Measurements from ENCODE around the gene PM20D2. TPM values are rescaled to one million over a fixed set of nuclear protein-coding genes. Genes with fewer than 3 reads are reported as not detected.

The PM20D2 gene
- total and polyA plus RNA-seq, 2 of the 13 experiments (the other 11 are each of a cell fraction or from before 2014, with no cell fraction given), result 13.3 to 26.3 TPM

DNA sequence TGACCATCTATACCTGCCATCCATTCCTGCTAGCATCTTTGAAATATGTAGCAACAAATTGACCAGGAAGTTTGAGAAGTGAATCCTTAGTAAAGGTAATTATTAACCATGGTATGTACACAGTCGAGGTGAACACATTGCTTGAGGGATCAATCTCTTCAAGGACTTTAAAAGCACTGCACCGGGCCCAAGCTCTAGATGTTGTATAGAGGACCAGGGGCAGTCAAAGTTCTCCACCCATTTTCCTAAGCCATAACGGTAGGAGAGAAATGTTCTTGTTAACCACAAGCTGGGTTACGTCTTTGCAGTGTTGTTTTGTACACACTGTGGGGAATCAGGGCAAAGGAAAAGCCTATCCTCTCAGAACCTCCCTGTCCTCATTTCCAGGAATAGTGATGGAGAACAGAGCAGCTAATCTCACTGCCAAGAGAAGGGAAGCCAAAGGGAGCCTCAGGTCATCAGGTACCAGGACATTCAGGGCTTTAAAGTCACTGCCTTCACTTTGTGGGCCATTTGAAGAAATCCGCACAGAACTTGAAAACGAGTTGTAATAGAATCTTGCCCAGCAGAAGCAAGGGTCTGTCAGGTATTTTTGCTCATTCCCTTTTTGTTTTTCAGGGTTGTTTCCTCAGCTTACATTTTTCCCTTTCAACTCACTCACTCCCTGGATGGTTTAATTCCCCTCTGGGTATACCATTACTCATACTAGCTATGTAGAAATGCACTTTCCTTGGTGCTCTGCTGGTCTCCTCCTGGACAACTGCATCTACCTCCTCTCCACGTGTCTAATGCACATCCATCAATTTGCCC is 5.3 kb upstream of the PM20D2 start (continued):
- TF ChIP-seq EEA1 (CRISPR knock-in tag; IDR thresholded peaks at IDR 0.05; ENCODE audit: borderline replicate concordance) (no peak), TBX2 (CRISPR knock-in tag; IDR thresholded peaks at IDR 0.05; ENCODE audit: borderline replicate concordance) (no peak; the same call in 1 of the 2 replicates), CBX2 (IDR thresholded peaks at IDR 0.05; ENCODE audit: low read depth, low read length) (no peak), CBX2 (CRISPR knock-in tag; IDR thresholded peaks at IDR 0.05; ENCODE audit: low read depth) (no peak), FOXA1 (IDR thresholded peaks at IDR 0.05) (no peak), FOXA1 (CRISPR knock-in tag; IDR thresholded peaks at IDR 0.05) (peak; percentile 68), SKI (IDR thresholded peaks at IDR 0.05; ENCODE audit: partially characterized antibody) (no peak), NR2F1 (CRISPR knock-in tag; IDR thresholded peaks at IDR 0.05) (no peak), ZNF234 (CRISPR knock-in tag; conservative IDR thresholded peaks at IDR 0.05) (no peak), U2AF2 (IDR thresholded peaks at IDR 0.05; ENCODE audit: low read depth, low read length) (no peak), ARID2 (CRISPR knock-in tag; IDR thresholded peaks at IDR 0.05; ENCODE audit: borderline replicate concordance) (no peak), ATF1 (CRISPR knock-in tag; IDR thresholded peaks at IDR 0.05) (peak; percentile 56; the same call in 1 of the 2 replicates), THAP11 (CRISPR knock-in tag; IDR thresholded peaks at IDR 0.05) (no peak), FOXK1 (CRISPR knock-in tag; IDR thresholded peaks at IDR 0.05; ENCODE audit: borderline replicate concordance, low read depth) (peak; percentile 50; the same call in 1 of the 2 replicates), YY1 (IDR thresholded peaks at IDR 0.05; ENCODE audit: insufficient read depth, insufficient replicate concordance, low read depth, low read length) (no peak), SYNCRIP (IDR thresholded peaks at IDR 0.05; ENCODE audit: insufficient read depth, low read depth, low read length) (no peak)
- TF ChIP-seq, protein P1, sequence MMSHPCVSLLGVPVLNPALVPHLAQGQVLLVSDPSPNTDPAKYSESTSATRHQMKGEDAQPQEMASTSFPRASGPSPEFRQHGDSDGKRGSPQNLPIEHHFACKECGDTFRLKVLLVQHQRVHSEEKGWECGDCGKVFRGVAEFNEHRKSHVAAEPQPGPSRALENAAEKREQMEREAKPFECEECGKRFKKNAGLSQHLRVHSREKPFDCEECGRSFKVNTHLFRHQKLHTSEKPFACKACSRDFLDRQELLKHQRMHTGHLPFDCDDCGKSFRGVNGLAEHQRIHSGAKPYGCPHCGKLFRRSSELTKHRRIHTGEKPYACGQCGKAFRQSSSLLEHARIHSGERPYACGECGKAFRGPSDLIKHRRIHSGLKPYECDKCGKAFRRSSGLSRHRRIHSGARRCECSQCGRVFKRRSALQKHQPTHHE (CRISPR knock-in tag; IDR thresholded peaks at IDR 0.05; ENCODE audit: borderline replicate concordance), result no peak
- TF ChIP-seq, protein P2, sequence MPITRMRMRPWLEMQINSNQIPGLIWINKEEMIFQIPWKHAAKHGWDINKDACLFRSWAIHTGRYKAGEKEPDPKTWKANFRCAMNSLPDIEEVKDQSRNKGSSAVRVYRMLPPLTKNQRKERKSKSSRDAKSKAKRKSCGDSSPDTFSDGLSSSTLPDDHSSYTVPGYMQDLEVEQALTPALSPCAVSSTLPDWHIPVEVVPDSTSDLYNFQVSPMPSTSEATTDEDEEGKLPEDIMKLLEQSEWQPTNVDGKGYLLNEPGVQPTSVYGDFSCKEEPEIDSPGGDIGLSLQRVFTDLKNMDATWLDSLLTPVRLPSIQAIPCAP (CRISPR knock-in tag; IDR thresholded peaks at IDR 0.05; ENCODE audit: low read depth), result no peak
- TF ChIP-seq, protein P3, sequence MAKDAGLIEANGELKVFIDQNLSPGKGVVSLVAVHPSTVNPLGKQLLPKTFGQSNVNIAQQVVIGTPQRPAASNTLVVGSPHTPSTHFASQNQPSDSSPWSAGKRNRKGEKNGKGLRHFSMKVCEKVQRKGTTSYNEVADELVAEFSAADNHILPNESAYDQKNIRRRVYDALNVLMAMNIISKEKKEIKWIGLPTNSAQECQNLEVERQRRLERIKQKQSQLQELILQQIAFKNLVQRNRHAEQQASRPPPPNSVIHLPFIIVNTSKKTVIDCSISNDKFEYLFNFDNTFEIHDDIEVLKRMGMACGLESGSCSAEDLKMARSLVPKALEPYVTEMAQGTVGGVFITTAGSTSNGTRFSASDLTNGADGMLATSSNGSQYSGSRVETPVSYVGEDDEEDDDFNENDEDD (CRISPR knock-in tag; IDR thresholded peaks at IDR 0.05; ENCODE audit: borderline replicate concordance), result no peak
- TF ChIP-seq, protein P4, sequence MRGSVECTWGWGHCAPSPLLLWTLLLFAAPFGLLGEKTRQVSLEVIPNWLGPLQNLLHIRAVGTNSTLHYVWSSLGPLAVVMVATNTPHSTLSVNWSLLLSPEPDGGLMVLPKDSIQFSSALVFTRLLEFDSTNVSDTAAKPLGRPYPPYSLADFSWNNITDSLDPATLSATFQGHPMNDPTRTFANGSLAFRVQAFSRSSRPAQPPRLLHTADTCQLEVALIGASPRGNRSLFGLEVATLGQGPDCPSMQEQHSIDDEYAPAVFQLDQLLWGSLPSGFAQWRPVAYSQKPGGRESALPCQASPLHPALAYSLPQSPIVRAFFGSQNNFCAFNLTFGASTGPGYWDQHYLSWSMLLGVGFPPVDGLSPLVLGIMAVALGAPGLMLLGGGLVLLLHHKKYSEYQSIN (CRISPR knock-in tag; IDR thresholded peaks at IDR 0.05; ENCODE audit: borderline replicate concordance), result no peak

All from HepG2 (cell line).